K562 (cell line): Measurements from ENCODE around the gene EGR4. TPM values are rescaled to one million over a fixed set of nuclear protein-coding genes. Genes with fewer than 3 reads are reported as not detected.

Source experiments
- ATAC-seq: fragments of 200-7000 bp; cut with Tn5 transposase; 3 replicates; pipeline ENCODE4 v1.9.1; 2020; ENCODE audit warnings: moderate library complexity
- BruUV-seq: library from RNA; stranded (reverse); fragments of 400-500 nt; replicated peaks from 2 replicates; lab custom pipeline; 2021; lab: Mats Ljungman, UMichigan
- CTCF ChIA-PET: fragments of 300-600 bp; formaldehyde crosslinking; extraction: SDS; loops from one replicate; lab custom pipeline; 2021; ENCODE audit warnings: low intra/inter-chr PET ratio; lab: Yijun Ruan, JAX
- POLR2A ChIA-PET: fragments of 300-600, 350-650 bp; sonication (Branson Sonifier 250); formaldehyde crosslinking; extraction: SDS; loops from one replicate; lab custom pipeline; 2021; ENCODE audit warnings: antibody characterized with exemption, inconsistent platforms; lab: Yijun Ruan, JAX
- DNase-seq, 4 experiments: peaks; one replicate each; pipeline versions ENCODE4 v3.0.0 to v3.0.0-alpha.2; 2011 to 2018; ENCODE audit warnings: low spot score in 3 of 4, mixed read lengths in 3 of 4; ENCODE audit errors: extremely low read depth in 1 of 4
- FAIRE-seq: peaks from 2 replicates; lab custom pipeline; 2011; peaks lifted over from hg19 to GRCh38; lab: Jason Lieb, UNC
- H2AFZ ChIP-seq: 2 replicates; pipeline ENCODE4 v1.6.0; 2011; ENCODE audit warnings: low read depth, low read length, control low read depth, inconsistent platforms
- H3K27ac ChIP-seq: fragments of 200-600 bp; 3 replicates; pipeline ENCODE4 v1.8.0; 2011; ENCODE audit warnings: low read depth, mild to moderate bottlenecking, control low read depth, inconsistent platforms, low read length, moderate library complexity, mixed read lengths; ENCODE audit errors: extremely low read depth
- H3K27me3 ChIP-seq, 2 experiments: fragments of 300-600 bp in 1 of 2; 2 replicates in 1 of 2; 3 replicates in 1 of 2; pipeline versions ENCODE4 v1.6.0 to v1.8.0; 2011; ENCODE audit warnings: inconsistent platforms in 2 of 2, low read length in 2 of 2, mild to moderate bottlenecking in 1 of 2, mixed read lengths in 1 of 2, moderate library complexity in 1 of 2; ENCODE audit not compliant: control insufficient read depth in 2 of 2, insufficient read depth in 2 of 2
- H3K36me3 ChIP-seq: fragments of 300-600 bp; 3 replicates; pipeline ENCODE4 v1.8.0; 2011; ENCODE audit warnings: mild to moderate bottlenecking, low read length, inconsistent platforms; ENCODE audit not compliant: control insufficient read depth, insufficient read depth
- H3K4me1 ChIP-seq, 2 experiments: fragments of 200-600 bp in 1 of 2; replicated peaks in 1 of 2; 2 replicates in 1 of 2; 3 replicates in 1 of 2; pipeline versions ENCODE4 v1.5.1 to v1.8.0; 2011; ENCODE audit warnings: inconsistent platforms in 2 of 2, low read length in 2 of 2, mild to moderate bottlenecking in 1 of 2, mixed read lengths in 1 of 2, moderate library complexity in 1 of 2; ENCODE audit not compliant: control insufficient read depth in 2 of 2, insufficient read depth in 2 of 2
- H3K4me2 ChIP-seq: 2 replicates; pipeline ENCODE4 v1.6.1; 2011; ENCODE audit warnings: low read length, control low read depth, inconsistent platforms, mixed read lengths; ENCODE audit not compliant: insufficient read depth
- H3K4me3 ChIP-seq: fragments of 200-600 bp; sonication (generic), shearing (Covaris generic); 2 replicates; pipeline ENCODE4 v1.5.1; 2016; ENCODE audit warnings: control low read depth, inconsistent platforms
- H3K79me2 ChIP-seq: fragments of 200-600 bp; 3 replicates; pipeline ENCODE4 v1.8.0; 2011; ENCODE audit warnings: low read length, inconsistent platforms; ENCODE audit not compliant: control insufficient read depth, insufficient read depth
- H3K9ac ChIP-seq, 2 experiments: 2 replicates each; pipeline versions ENCODE4 v1.6.0 to v1.6.1; 2011; ENCODE audit warnings: low read depth in 2 of 2, low read length in 2 of 2, control low read depth in 1 of 2, inconsistent platforms in 1 of 2, mild to moderate bottlenecking in 1 of 2, mixed read lengths in 1 of 2; ENCODE audit not compliant: insufficient read depth in 1 of 2
- H3K9me1 ChIP-seq: one replicate; pipeline ENCODE4 v1.6.0; 2011; ENCODE audit warnings: inconsistent platforms, mild to moderate bottlenecking, low read length, moderate library complexity; ENCODE audit not compliant: control insufficient read depth, insufficient read depth
- H3K9me3 ChIP-seq: replicated peaks from 2 replicates; pipeline ENCODE4 v1.5.1; 2011; ENCODE audit warnings: low read depth, low read length, inconsistent platforms; ENCODE audit not compliant: control insufficient read depth, insufficient read depth
- H4K20me1 ChIP-seq: replicated peaks from 2 replicates; pipeline ENCODE4 v1.6.1; 2011; ENCODE audit warnings: low read length, inconsistent platforms, mixed read lengths; ENCODE audit not compliant: control insufficient read depth, insufficient read depth
- BRF1 ChIP-seq: IDR thresholded peaks from 3 replicates; pipeline ENCODE4 v1.6.1; 2011; ENCODE audit warnings: borderline replicate concordance, mild to moderate bottlenecking; ENCODE audit not compliant: insufficient read length; ENCODE audit errors: extremely low read depth
- CREBBP ChIP-seq: IDR thresholded peaks from one replicate; pipeline ENCODE4 v1.6.1; 2012; ENCODE audit warnings: low read depth, mild to moderate bottlenecking, control low read depth, inconsistent platforms, low read length
- EWSR1 ChIP-seq: fragments of 450-650 bp; IDR thresholded peaks from 2 replicates; pipeline ENCODE4 v1.6.1; 2018; ENCODE audit warnings: borderline replicate concordance, mild to moderate bottlenecking, low read depth, moderate library complexity; ENCODE audit not compliant: partially characterized antibody
- FOXA3 ChIP-seq, 2 experiments: fragments of 450-650 bp in 1 of 2; sonication (generic) in 1 of 2; formaldehyde crosslinking; IDR thresholded peaks in 1 of 2; conservative IDR thresholded peaks in 1 of 2; 2 replicates each; pipeline versions ENCODE4 v1.4.0 to v1.8.0; 2020 to 2022; ENCODE audit warnings: mild to moderate bottlenecking in 2 of 2, missing genetic modification reagents in 1 of 2
- KAT2B ChIP-seq: IDR thresholded peaks from one replicate; pipeline ENCODE4 v1.6.1; 2012; ENCODE audit warnings: low read depth, mild to moderate bottlenecking, control low read depth, inconsistent platforms, low read length, moderate library complexity
- MECOM ChIP-seq: fragments of 250-450 bp; sonication (Bioruptor Pico); IDR thresholded peaks from 2 replicates; pipeline ENCODE4 v1.8.0; 2022; ENCODE audit warnings: inconsistent platforms
- ZBTB34 ChIP-seq: fragments of 250-450 bp; sonication (Bioruptor Pico); IDR thresholded peaks from 2 replicates; pipeline ENCODE4 v1.8.0; 2021; ENCODE audit warnings: mild to moderate bottlenecking, moderate library complexity
- ZNF239 ChIP-seq: fragments of 250-450 bp; sonication (Bioruptor Pico); IDR thresholded peaks from 2 replicates; pipeline ENCODE4 v1.4.0; 2020; ENCODE audit warnings: mild to moderate bottlenecking
- ZNF707 ChIP-seq: fragments of 250-450 bp; sonication (Bioruptor Pico); conservative IDR thresholded peaks from 2 replicates; pipeline ENCODE4 v1.8.0; 2022; ENCODE audit warnings: inconsistent platforms, mild to moderate bottlenecking, moderate library complexity
- WGBS: fragments of 100-300 bp; shearing (Covaris generic); methylation state at CpG from one replicate; pipeline ENCODE4 v1.1.6; 2016; ENCODE audit warnings: low coverage, mixed read lengths; ENCODE audit not compliant: insufficient coverage; ENCODE audit errors: missing lambda C conversion rate; 5-methylcytosine and 5-hydroxymethylcytosine counted together
- in situ Hi-C: fragments of 300-500 bp; cut with MboI; formaldehyde crosslinking; loops from 4 replicates; pipeline ENCODE4 v1.15.0; 2018; ENCODE audit warnings: inconsistent platforms, mixed read lengths
- intact Hi-C: fragments of 100-400 bp; cut with micrococcal nuclease; formaldehyde crosslinking; loops from 2 replicates; pipeline ENCODE4 v1.14.2; 2022
- polyA plus RNA-seq, 8 experiments: library from polyadenylated mRNA; depleted of rRNA in 4 of 8; stranded (reverse) in 5 of 8; unstranded in 3 of 8; fragments of >200 nt; fragmentation: Nextera tagmentation in 2 of 8; fragmentation: Illumina TruSeq in 1 of 8; extraction: Ambion mirVana in 2 of 8; extraction: Trizol in 1 of 8; gene quantifications; 2 replicates each; pipeline versions ENCODE4 v1.2.1 to v1.2.3, GENCODE V29; 2011 to 2014; ENCODE audit warnings: inconsistent platforms in 1 of 8, missing spikeins in 1 of 8
- total RNA-seq, 7 experiments: library from RNA; depleted of rRNA in 6 of 7; stranded (reverse); fragments of >200 nt in 6 of 7; fragmentation: Illumina TruSeq in 2 of 7; extraction: Trizol in 2 of 7; gene quantifications; 2 replicates each; pipeline versions ENCODE4 v1.2.1 to v1.2.3, GENCODE V29; 2011 to 2021; ENCODE audit warnings: low replicate concordance in 1 of 7
- TF ChIP-seq, protein P1 (sequence below), 2 experiments: fragments of 450-650 bp in 1 of 2; IDR thresholded peaks; 2 replicates each; pipeline ENCODE4 v1.6.1; 2011 to 2017; ENCODE audit warnings: low read depth in 2 of 2, antibody characterized with exemption in 1 of 2, borderline replicate concordance in 1 of 2, low read length in 1 of 2, mild to moderate bottlenecking in 1 of 2, mixed read lengths in 1 of 2; ENCODE audit not compliant: control insufficient read depth in 1 of 2
- TF ChIP-seq, protein P2 (sequence below): fragments of 250-450 bp; sonication (Bioruptor Pico); IDR thresholded peaks from 2 replicates; pipeline ENCODE4 v1.4.0; 2020; ENCODE audit warnings: mild to moderate bottlenecking, moderate library complexity
- TF ChIP-seq, protein P3 (sequence below), 2 experiments: fragments of 450-650 bp; IDR thresholded peaks; 2 replicates each; pipeline ENCODE4 v1.6.1; 2016

EGR4 gene
- total and polyA plus RNA-seq, 9 of the 15 experiments (the other 6 are each of a cell fraction or from before 2014, with no cell fraction given), result not detected

DNA sequence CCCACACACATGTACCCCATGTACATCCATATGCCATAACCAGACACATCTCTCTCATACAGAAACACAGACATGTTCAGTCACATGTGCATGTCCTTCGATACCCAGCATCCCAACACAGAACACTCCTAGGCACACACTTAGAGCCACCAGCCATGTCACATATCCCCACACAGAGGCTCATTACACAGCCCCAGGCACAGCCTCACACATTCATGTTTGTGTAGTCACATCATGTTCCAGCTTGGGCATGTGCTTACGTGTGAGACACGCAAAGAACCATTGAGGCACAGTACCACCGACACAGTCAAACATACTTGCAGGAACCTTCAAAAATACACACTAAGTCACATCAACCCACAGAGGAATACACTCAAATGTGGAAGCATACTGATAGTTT, 26.3 kb downstream of the EGR4 start:
- Histone ChIP-seq H4K20me1 (peaks cover 3% of the 10 kb centered on the region; the same call in 1 of the 2 replicates), H3K9me3 (no peaks in the 10 kb centered on the region), H3K79me2 (no peaks in the 10 kb centered on the region), H3K4me3 (no peak overlapping the region), H3K4me2 (no peak overlapping the region), H3K9ac (no peak overlapping the region), H3K27me3 (peaks cover 0 to 8% of the 10 kb centered on the region in 2 experiments; a peak in 1 of 5 replicates), H3K9me1 (no peaks in the 10 kb centered on the region), H3K4me1 (peaks cover 0 to 2% of the 10 kb centered on the region in 2 experiments; a peak in 2 of 5 replicates), H3K27ac (no peak overlapping the region), H3K36me3 (peaks cover 6% of the 10 kb centered on the region; the same call in 1 of the 3 replicates), H2AFZ (no peak overlapping the region)
- no TSS peak for BruUV-seq
- FAIRE-seq (no peak), ATAC-seq (no peak), DNase-seq (no peak)
- POLR2A ChIA-PET, result no interaction called here
- WGBS, result 38% methylated on average over 4 of the region's 4 CpGs
- CTCF ChIA-PET, result no interaction called here
- intact Hi-C loops (no loop called here), in situ Hi-C loops (no loop called here)
- TF ChIP-seq ZBTB34 (CRISPR knock-in tag), result no peak
- TF ChIP-seq, protein P1, sequence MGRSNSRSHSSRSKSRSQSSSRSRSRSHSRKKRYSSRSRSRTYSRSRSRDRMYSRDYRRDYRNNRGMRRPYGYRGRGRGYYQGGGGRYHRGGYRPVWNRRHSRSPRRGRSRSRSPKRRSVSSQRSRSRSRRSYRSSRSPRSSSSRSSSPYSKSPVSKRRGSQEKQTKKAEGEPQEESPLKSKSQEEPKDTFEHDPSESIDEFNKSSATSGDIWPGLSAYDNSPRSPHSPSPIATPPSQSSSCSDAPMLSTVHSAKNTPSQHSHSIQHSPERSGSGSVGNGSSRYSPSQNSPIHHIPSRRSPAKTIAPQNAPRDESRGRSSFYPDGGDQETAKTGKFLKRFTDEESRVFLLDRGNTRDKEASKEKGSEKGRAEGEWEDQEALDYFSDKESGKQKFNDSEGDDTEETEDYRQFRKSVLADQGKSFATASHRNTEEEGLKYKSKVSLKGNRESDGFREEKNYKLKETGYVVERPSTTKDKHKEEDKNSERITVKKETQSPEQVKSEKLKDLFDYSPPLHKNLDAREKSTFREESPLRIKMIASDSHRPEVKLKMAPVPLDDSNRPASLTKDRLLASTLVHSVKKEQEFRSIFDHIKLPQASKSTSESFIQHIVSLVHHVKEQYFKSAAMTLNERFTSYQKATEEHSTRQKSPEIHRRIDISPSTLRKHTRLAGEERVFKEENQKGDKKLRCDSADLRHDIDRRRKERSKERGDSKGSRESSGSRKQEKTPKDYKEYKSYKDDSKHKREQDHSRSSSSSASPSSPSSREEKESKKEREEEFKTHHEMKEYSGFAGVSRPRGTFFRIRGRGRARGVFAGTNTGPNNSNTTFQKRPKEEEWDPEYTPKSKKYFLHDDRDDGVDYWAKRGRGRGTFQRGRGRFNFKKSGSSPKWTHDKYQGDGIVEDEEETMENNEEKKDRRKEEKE (IDR thresholded peaks at IDR 0.05; ENCODE audit: borderline replicate concordance in 1 of 2, control insufficient read depth in 1 of 2, low read depth in 2 of 2, low read length in 1 of 2), result no peak
- TF ChIP-seq ZNF239 (CRISPR knock-in tag), result no peak
- TF ChIP-seq, protein P2, sequence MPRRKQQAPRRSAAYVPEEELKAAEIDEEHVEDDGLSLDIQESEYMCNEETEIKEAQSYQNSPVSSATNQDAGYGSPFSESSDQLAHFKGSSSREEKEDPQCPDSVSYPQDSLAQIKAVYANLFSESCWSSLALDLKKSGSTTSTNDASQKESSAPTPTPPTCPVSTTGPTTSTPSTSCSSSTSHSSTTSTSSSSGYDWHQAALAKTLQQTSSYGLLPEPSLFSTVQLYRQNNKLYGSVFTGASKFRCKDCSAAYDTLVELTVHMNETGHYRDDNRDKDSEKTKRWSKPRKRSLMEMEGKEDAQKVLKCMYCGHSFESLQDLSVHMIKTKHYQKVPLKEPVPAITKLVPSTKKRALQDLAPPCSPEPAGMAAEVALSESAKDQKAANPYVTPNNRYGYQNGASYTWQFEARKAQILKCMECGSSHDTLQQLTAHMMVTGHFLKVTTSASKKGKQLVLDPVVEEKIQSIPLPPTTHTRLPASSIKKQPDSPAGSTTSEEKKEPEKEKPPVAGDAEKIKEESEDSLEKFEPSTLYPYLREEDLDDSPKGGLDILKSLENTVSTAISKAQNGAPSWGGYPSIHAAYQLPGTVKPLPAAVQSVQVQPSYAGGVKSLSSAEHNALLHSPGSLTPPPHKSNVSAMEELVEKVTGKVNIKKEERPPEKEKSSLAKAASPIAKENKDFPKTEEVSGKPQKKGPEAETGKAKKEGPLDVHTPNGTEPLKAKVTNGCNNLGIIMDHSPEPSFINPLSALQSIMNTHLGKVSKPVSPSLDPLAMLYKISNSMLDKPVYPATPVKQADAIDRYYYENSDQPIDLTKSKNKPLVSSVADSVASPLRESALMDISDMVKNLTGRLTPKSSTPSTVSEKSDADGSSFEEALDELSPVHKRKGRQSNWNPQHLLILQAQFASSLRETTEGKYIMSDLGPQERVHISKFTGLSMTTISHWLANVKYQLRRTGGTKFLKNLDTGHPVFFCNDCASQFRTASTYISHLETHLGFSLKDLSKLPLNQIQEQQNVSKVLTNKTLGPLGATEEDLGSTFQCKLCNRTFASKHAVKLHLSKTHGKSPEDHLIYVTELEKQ, result no peak
- no peak for TF ChIP-seq EWSR1
- no peak for TF ChIP-seq BRF1
- no peak for TF ChIP-seq CREBBP
- TF ChIP-seq, protein P3, sequence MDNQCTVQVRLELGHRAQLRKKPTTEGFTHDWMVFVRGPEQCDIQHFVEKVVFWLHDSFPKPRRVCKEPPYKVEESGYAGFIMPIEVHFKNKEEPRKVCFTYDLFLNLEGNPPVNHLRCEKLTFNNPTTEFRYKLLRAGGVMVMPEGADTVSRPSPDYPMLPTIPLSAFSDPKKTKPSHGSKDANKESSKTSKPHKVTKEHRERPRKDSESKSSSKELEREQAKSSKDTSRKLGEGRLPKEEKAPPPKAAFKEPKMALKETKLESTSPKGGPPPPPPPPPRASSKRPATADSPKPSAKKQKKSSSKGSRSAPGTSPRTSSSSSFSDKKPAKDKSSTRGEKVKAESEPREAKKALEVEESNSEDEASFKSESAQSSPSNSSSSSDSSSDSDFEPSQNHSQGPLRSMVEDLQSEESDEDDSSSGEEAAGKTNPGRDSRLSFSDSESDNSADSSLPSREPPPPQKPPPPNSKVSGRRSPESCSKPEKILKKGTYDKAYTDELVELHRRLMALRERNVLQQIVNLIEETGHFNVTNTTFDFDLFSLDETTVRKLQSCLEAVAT (IDR thresholded peaks at IDR 0.05), result no peak
- TF ChIP-seq MECOM (CRISPR knock-in tag), result no peak
- no peak for TF ChIP-seq ZNF707 (CRISPR knock-in tag)
- no peak for TF ChIP-seq KAT2B
- no peak for TF ChIP-seq FOXA3 (CRISPR knock-in tag; conservative IDR thresholded peaks at IDR 0.05 in 1 of 2, IDR thresholded peaks at IDR 0.05 in 1 of 2)
